Measurements from ENCODE around the gene CACNA1G. TPM values are rescaled to one million over a fixed set of nuclear protein-coding genes. Genes with fewer than 3 reads are reported as not detected.

CACNA1G gene
- total and polyA plus RNA-seq, 9 of the 15 experiments (the other 6 are each of a cell fraction or from before 2014, with no cell fraction given), result 0.01 TPM; not detected in 8

DNA sequence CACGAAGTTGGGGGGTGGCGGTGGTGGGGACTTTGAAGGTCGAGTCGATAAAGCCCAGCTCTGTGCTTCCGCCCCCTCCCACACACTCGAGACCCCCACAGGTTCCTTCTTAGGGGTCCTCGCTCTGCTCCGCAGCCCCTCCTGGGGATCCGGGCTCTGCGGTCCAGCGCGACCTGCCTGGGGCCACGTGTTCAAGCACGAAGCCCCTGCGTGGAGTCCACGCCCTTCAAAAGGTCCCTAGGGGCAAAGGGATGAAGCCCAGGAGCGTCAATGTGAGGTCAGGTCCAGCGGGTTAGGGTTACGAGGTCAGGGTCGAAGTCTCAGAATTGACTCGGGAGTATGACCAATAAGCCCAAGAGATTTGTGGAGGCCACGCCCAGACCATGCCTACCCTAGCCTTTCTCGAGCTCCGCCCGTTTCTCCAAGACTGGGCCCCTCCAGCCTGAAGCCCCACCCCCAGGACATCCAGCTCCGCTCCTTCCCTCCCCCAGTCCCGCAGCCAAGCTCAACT is 786 bp upstream of the CACNA1G start (continued):
- TF ChIP-seq, protein P1, sequence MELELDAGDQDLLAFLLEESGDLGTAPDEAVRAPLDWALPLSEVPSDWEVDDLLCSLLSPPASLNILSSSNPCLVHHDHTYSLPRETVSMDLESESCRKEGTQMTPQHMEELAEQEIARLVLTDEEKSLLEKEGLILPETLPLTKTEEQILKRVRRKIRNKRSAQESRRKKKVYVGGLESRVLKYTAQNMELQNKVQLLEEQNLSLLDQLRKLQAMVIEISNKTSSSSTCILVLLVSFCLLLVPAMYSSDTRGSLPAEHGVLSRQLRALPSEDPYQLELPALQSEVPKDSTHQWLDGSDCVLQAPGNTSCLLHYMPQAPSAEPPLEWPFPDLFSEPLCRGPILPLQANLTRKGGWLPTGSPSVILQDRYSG (tag; conservative IDR thresholded peaks at IDR 0.05; ENCODE audit: low read depth), result no peak
- TF ChIP-seq, protein P2, sequence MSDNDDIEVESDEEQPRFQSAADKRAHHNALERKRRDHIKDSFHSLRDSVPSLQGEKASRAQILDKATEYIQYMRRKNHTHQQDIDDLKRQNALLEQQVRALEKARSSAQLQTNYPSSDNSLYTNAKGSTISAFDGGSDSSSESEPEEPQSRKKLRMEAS (CRISPR knock-in tag; IDR thresholded peaks at IDR 0.05), result peak; percentile 71
- no peak for TF ChIP-seq ZNF668 (CRISPR knock-in tag; IDR thresholded peaks at IDR 0.05)
- TF ChIP-seq, protein P3, sequence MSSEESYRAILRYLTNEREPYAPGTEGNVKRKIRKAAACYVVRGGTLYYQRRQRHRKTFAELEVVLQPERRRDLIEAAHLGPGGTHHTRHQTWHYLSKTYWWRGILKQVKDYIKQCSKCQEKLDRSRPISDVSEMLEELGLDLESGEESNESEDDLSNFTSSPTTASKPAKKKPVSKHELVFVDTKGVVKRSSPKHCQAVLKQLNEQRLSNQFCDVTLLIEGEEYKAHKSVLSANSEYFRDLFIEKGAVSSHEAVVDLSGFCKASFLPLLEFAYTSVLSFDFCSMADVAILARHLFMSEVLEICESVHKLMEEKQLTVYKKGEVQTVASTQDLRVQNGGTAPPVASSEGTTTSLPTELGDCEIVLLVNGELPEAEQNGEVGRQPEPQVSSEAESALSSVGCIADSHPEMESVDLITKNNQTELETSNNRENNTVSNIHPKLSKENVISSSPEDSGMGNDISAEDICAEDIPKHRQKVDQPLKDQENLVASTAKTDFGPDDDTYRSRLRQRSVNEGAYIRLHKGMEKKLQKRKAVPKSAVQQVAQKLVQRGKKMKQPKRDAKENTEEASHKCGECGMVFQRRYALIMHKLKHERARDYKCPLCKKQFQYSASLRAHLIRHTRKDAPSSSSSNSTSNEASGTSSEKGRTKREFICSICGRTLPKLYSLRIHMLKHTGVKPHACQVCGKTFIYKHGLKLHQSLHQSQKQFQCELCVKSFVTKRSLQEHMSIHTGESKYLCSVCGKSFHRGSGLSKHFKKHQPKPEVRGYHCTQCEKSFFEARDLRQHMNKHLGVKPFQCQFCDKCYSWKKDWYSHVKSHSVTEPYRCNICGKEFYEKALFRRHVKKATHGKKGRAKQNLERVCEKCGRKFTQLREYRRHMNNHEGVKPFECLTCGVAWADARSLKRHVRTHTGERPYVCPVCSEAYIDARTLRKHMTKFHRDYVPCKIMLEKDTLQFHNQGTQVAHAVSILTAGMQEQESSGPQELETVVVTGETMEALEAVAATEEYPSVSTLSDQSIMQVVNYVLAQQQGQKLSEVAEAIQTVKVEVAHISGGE (CRISPR knock-in tag; IDR thresholded peaks at IDR 0.05), result no peak
